ENCODE data around the gene GMEB2. TPM values are rescaled to one million over a fixed set of nuclear protein-coding genes. Genes with fewer than 3 reads are reported as not detected.

GMEB2 gene
- polyA plus RNA-seq, 3 donors: 7.5 to 9.8 (median 8.9) TPM

DNA sequence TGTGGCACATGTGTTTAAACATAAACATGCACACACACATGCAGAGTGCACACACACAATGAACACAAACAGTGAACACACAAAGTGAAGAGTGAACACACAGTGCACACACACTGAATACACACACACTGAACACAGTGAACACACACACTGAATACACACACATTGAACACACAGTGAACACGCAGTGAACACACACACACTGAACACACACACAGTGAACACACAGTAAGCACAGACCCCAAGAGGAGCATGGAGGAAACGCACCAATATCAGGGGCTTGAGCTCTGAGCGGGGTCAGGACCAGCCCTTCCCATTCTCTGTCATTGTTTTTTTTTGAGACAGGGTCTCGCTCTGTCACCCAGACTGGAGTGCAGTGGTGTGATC, 35.8 kb downstream of the GMEB2 start:
- no peak for DNase-seq (ENCODE audit: low read depth in 3 of 3, low spot score in 2 of 3)

- DNase-seq (ENCODE audit: low read depth in 3 of 3, low spot score in 2 of 3): no peak
Measured at GRCh38 chr20:63590218-63591146, 36.4 kb downstream of the GMEB2 start.

DNA sequence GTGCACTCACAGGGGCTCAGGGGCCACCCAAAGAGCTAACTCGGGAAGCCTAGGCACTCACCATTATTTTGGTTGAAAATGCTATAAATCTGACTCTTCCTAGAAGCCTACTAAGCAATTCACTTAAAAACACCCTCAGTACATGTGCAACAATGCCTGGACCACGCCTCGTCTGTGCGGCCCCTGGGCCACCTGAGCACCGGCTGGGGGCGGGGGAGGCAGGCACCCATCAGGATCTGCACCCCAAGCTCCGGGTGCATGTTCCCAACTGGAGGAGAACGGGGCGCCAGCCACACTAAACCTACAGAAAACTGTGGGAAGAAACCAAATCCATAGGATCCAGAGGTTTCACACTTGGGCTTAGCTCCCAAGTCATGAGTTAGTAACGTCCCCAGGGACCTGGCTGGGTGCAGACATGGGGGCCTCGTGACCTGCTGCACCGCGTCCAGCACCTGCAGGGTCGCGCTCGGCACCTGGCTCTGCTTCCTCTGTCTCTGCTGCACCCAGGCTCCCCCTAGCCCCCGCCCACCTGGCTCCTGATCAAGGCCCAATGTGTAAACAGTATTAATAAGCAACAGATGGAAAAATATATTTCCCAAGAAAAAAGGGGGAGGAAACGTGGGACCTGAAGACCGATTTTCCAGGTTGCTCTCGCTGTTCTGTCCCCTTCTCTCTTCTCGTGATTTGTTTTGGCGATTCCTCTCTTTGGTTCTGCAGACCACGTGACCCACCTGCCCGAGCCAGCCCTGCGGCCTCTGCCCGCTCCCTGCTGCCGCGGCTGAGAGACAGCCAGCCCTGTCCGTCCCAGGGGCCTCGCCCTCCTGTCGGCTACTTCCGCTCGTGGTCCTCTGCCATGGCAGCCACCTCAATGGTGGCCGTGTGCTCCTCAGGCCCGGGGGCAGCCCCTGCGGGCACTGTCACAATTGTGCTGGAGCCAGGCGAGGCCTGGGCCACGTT, 37.4 kb downstream of the GMEB2 start:
- no peak for DNase-seq (ENCODE audit: low read depth in 3 of 3, low spot score in 2 of 3)

DNA sequence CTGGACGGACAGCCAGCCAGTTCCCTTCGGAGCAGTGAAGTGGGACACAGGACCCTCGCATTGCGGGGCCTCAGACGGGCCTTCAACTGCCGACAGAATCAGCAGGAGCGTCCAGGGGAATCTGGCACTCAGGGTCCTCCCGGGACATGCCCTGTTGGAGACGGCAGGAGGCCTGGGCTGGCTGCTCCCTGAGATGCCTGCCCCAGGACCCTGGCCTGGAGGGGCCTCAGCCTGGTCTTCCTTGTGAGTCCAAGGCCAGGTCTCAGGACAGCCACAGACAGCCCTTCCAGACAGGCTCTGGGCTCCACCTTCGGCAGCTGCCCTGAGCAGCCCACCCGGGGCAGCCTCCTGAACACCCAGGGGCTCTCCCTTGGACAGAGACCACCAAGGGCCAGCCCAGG, 38.3 kb downstream of the GMEB2 start:
- no peak for DNase-seq (ENCODE audit: low read depth in 3 of 3, low spot score in 2 of 3)

GRCh38 chr20:63587776-63588591, 38.9 kb downstream of the GMEB2 start:
- DNase-seq (ENCODE audit: low read depth in 3 of 3, low spot score in 2 of 3): no peak

DNA sequence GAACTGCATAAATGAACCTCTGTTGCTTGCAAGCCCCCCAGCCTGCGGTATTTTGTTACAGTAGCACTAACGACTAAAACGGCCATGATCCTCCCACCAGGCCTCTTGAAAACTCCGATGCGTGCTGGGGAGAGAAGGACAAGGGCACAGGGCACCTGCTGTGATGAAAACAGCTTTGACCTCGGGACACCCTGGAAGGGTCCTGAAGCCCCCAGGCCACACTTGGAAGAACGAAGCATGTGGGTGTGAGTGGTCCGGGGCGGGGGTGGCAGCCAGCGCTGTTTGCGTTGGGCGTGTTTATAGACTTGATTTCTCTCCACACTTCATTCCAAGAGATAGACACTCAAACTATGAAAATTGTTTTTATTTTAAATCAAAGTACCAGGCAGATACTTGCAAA, 39.6 kb downstream of the GMEB2 start:
- no peak for DNase-seq (ENCODE audit: low read depth in 3 of 3, low spot score in 2 of 3)

DNA sequence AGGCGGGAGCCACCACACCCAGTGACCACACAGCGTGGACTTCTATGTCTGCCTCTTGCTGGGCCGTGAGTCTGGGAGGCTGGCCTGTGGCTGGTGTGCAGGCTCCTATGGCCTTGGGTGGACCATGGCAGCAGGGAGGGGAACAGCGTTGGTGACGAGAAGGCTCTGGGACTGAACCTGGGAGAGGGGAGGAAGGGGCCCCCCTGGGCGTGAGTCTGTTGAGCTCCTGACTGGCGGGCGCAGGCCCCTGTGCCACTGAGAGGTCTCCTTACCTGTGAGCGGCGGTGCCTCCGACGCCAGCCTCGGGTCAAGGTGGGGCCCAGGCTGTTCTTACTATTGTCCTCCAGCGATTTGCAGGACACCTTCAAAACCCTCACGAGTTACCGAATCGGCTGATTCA, 40.1 kb downstream of the GMEB2 start:
- DNase-seq (ENCODE audit: low read depth in 3 of 3, low spot score in 2 of 3): no peak

GRCh38 chr20:63585616-63586565, 41.0 kb downstream of the GMEB2 start:
- DNase-seq (ENCODE audit: low read depth in 3 of 3, low spot score in 2 of 3): no peak

- DNase-seq (ENCODE audit: low read depth in 3 of 3, low spot score in 2 of 3): no peak
Measured at GRCh38 chr20:63582382-63583063, 44.4 kb downstream of the GMEB2 start.

DNA sequence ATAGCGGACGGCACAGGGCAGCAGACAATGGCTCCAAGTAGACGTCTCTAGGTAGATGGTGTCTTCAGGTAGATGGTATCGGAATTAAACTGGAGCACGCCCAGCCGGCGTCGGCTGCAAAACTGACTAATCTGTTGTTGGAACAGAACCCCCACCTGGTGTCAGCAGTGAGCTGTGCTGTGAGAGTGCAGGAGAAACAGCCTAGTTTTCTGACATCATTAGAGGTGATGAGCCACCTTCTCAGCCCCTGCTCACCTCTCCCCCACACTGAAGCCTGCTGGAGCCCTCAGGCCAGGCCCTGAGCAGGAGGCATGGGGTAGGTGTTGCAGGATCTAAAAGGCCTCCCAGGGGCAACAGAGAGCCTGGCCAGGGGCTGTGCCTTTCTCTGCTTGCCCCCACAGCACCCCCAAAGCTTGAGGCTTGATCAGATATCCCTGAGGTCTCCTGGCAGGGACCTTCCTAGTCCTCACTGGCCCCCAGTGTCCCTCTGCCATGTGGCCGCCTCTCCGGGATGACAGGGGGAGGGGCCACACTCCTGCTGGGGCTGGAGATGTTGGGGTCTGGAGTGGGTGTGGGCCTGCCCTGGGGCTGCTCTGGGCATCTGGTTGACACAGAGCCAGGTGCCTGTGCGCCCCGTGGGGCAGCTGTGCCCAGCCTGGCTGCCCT, 46.0 kb downstream of the GMEB2 start:
- DNase-seq (ENCODE audit: low read depth in 3 of 3, low spot score in 2 of 3): peak in 1 of 3 donors; percentile 16

GRCh38 chr20:63579017-63579694, 47.7 kb downstream of the GMEB2 start:
- DNase-seq (ENCODE audit: low read depth in 3 of 3, low spot score in 2 of 3): no peak

DNA sequence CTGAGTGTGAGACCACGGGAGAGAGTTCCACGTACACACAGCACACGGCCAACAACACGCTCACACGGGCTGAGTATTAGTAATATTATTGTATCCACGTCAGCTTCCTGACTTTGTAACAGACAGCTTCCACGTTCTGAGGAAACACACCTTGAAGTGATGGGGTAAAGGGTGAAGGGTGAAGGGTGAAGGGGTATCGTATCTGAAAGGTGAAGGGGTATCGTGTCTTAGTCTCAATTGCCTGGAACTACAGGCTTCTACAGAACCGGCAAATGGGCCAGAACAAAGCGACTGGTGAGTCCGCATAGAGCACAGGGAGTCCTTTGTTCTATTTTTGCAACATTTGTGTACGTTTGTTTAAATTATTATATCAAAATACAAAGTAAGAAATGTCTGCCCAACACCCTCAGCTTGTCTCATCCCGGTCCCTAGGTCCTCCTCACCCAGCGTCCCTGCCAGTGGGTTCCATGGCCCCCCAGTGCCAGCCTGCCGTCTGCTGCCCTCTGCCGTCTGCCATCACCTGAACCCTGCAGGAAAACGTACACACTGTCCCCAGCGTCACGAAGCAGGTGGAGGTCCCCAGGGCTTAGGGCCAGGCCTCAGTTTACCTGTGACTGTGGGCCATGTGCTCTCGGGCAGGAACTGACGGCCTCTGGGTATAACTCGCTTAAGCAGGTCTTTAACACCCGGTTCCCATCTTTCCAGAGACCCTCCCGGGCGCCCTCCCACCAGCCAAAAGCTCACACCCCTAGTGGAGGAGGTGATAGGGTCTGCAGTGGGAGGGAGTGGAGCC, 48.5 kb downstream of the GMEB2 start:
- DNase-seq (ENCODE audit: low read depth in 3 of 3, low spot score in 2 of 3): no peak

DNA sequence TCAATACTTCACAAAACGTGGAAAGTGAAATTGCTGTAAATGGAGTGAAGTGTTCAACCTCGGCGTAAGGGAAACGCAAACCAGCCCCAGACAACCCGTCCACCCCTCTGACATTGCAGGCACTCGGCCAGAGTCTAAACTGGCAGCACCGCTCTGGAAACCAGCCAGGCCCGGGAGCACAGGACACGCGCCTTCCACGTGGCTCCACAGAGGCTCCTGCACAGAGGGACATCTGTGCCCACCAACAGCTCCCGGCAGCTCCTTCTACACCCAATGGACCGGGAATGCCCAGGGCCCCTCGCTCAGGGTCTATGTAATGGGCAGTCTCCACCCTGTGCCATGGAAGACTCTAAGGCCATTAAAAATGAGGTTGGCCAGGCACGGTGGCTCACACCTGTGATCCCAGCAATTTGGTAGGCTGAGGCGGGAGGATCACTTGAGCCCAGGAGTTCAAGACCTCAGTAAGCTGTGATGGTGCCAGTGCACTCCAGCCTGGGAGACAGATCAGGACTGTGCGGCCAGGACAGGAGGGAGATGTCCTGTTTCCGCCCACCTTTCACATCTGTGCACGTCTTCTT, 49.5 kb downstream of the GMEB2 start:
- no peak for DNase-seq (ENCODE audit: low read depth in 3 of 3, low spot score in 2 of 3)

DNA sequence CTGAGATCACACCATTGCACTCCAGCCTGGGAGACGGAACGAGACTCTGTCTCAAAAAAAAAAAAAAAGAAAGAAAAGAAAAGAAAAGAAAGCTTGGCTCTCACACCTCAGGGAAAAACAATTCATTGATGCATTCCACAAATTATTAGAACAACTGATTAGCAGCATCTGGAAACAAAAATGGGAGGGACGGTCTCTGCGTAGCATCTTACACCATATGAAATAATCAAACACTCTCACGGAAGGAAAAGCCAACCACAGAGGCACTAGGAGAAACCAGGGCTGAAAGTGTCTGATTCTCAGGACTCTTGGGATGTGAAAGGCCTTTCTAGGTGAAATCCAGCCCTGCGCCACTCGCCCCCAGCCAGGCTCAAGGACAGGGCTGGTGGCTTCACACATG, 50.6 kb downstream of the GMEB2 start:
- DNase-seq (ENCODE audit: low read depth in 3 of 3, low spot score in 2 of 3): no peak

DNA sequence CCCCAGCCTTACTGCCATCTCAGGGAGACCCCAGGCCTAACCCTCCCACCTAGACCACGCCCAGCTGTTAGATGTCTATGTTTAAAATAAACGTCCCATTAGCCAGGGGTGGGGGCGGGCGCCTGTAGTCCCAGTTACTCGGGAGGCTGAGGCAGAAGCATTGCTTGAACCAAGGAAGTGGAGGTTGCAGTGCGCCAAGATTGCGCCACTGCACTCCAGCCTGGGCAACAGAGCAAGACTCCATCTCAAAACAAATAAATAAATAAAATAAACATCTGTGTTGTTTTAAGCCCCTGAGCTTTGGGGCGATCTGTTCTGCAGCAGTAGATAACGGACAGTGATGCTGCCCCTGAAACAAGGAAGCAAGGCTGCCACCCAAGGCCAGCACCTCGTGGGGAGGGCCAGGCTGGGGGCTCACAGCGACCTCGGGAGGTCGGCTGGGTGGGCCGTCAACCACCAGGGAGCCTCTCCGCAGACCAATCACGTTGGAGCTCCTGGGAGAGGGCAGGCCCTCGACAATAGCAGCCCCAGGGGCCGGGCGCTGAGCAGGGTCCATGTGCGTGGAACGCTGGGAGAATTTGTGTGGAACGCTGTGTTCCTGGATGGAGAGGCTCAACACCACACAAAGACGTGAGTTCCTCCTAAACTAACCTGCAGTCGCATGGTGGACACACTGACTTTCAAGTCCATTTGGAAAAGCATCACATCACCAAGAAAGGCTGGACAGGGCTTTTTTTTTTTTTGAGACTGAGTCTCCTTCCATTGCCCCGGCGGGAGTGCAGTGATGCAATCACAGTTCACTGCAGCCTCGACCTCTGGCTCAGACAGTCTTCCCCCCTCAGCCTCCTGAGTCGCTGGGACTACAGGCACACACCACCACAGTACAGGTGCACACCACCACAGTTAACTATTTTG, 51.8 kb downstream of the GMEB2 start:
- DNase-seq (ENCODE audit: low read depth in 3 of 3, low spot score in 2 of 3): no peak
